ENCODE measurements around the gene CAPRIN1.
"Not testable (repeated sequence)": the region's sequence is repeated elsewhere in the genome, so short reads cannot be mapped to it uniquely, and the experiment has no call there.

CAPRIN1 gene

GRCh38 chr11:34086554-34087283 is 35.2 kb downstream of the CAPRIN1 start:
- no peak for DNase-seq (ENCODE audit: low read depth)

GRCh38 chr11:34091825-34092224 is 40.3 kb downstream of the CAPRIN1 start:
- DNase-seq (ENCODE audit: low read depth), result no peak

GRCh38 chr11:34094900-34095299 is 43.4 kb downstream of the CAPRIN1 start:
- DNase-seq (ENCODE audit: low read depth), result not testable (repeated sequence)

GRCh38 chr11:34098813-34099212 is 47.3 kb downstream of the CAPRIN1 start:
- no peak for DNase-seq (ENCODE audit: low read depth)

- peak; percentile 1 for DNase-seq (ENCODE audit: low read depth)
Measured at GRCh38 chr11:34104680-34105078, 53.1 kb downstream of the CAPRIN1 start.

- DNase-seq (ENCODE audit: low read depth), result peak; percentile 98
Measured at GRCh38 chr11:34105079-34105956, 53.8 kb downstream of the CAPRIN1 start, which contains the start of gene NAT10. TSS of gene NAT10 (plus strand) at chr11:34105629. CDS start at chr11:34108226, 2,597 bp downstream.

GRCh38 chr11:34105957-34106504 is 54.5 kb downstream of the CAPRIN1 start:
- DNase-seq (ENCODE audit: low read depth), result no peak

GRCh38 chr11:34111722-34112270 is 60.3 kb downstream of the CAPRIN1 start:
- DNase-seq (ENCODE audit: low read depth), result no peak

- no peak for DNase-seq (ENCODE audit: low read depth)
Measured at GRCh38 chr11:34114014-34114413, 62.5 kb downstream of the CAPRIN1 start.

GRCh38 chr11:34114471-34114870 is 62.9 kb downstream of the CAPRIN1 start:
- no peak for DNase-seq (ENCODE audit: low read depth)

GRCh38 chr11:34120651-34121050 is 69.1 kb downstream of the CAPRIN1 start:
- DNase-seq (ENCODE audit: low read depth), result no peak

GRCh38 chr11:34124885-34125668 is 73.5 kb downstream of the CAPRIN1 start:
- no peak for DNase-seq (ENCODE audit: low read depth)

- no peak for DNase-seq (ENCODE audit: low read depth)
Measured at GRCh38 chr11:34126959-34127848, 75.7 kb downstream of the CAPRIN1 start.

- no peak for DNase-seq (ENCODE audit: low read depth)
Measured at GRCh38 chr11:34128824-34129223, 77.3 kb downstream of the CAPRIN1 start.

GRCh38 chr11:34132261-34132965 is 80.9 kb downstream of the CAPRIN1 start:
- DNase-seq (ENCODE audit: low read depth), result no peak

- no peak for DNase-seq (ENCODE audit: low read depth)
Measured at GRCh38 chr11:34134765-34135164, 83.2 kb downstream of the CAPRIN1 start.

GRCh38 chr11:34135439-34135838 is 83.9 kb downstream of the CAPRIN1 start:
- no peak for DNase-seq (ENCODE audit: low read depth)

- no peak for DNase-seq (ENCODE audit: low read depth)
Measured at GRCh38 chr11:34136420-34136819, 84.9 kb downstream of the CAPRIN1 start.

GRCh38 chr11:34139346-34139745 is 87.8 kb downstream of the CAPRIN1 start:
- no peak for DNase-seq (ENCODE audit: low read depth)

GRCh38 chr11:34140149-34140548 is 88.6 kb downstream of the CAPRIN1 start:
- no peak for DNase-seq (ENCODE audit: low read depth)
